Testis (tissue), 3 donors: Measurements from ENCODE around the gene DAAM2. TPM values are rescaled to one million over a fixed set of nuclear protein-coding genes. Genes with fewer than 3 reads are reported as not detected.

ENCODE experiments used
- DNase-seq: peaks from one replicate; pipeline ENCODE4 v3.0.0-alpha.2; 2019
- H3K27ac ChIP-seq, 2 donors: fragments of 200-600 bp; sonication (generic); one replicate each; pipeline ENCODE4 v1.5.1; 2019
- H3K27me3 ChIP-seq: fragments of 200-600 bp; sonication (generic); one replicate; pipeline ENCODE4 v1.5.1; 2019
- H3K36me3 ChIP-seq: fragments of 200-600 bp; sonication (generic); one replicate; pipeline ENCODE4 v1.5.1; 2017; ENCODE audit warnings: low read depth; ENCODE audit errors: missing control alignments
- H3K4me1 ChIP-seq: fragments of 200-600 bp; sonication (generic); one replicate; pipeline ENCODE4 v1.5.1; 2019
- H3K4me3 ChIP-seq, 2 donors: fragments of 200-600 bp; sonication (generic); one replicate each; pipeline ENCODE4 v1.5.1; 2017 to 2019
- H3K9me3 ChIP-seq: fragments of 200-600 bp; sonication (generic); one replicate; pipeline ENCODE4 v1.5.1; 2017
- CTCF ChIP-seq, 3 experiments: fragments of 450-650 bp in 2 of 3; fragments of 200-600 bp in 1 of 3; sonication (generic) in 1 of 3; IDR thresholded peaks; one replicate each; pipeline ENCODE4 v1.5.1; 2016 to 2019; ENCODE audit warnings: antibody characterized with exemption in 3 of 3, mild to moderate bottlenecking in 2 of 3, moderate library complexity in 1 of 3
- POLR2A ChIP-seq: fragments of 450-650 bp; IDR thresholded peaks from one replicate; pipeline ENCODE4 v1.6.1; 2017; ENCODE audit warnings: antibody characterized with exemption, mild to moderate bottlenecking, moderate library complexity
- whole genome bisulfite sequencing, 2 donors: methylation state at CpG; one replicate each; pipeline ENCODE4 v1.1.5; 2018; 5-methylcytosine and 5-hydroxymethylcytosine counted together
- intact Hi-C: fragments of 100-400 bp; cut with DNase I; formaldehyde crosslinking; loops from one replicate; pipeline ENCODE4 v1.15.1; 2023; ENCODE audit warnings: low total_unique reads
- polyA plus RNA-seq: library from polyadenylated mRNA; stranded (reverse); fragments of 350-450 nt; fragmentation: Illumina TruSeq; extraction: RNeasy Lipid Tissue Mini Kit (QIAGEN cat#74804); gene quantifications from one replicate; pipeline ENCODE4 v1.2.3, GENCODE V29; 2014; ENCODE audit warnings: low read depth, low replicate concordance; ENCODE audit not compliant: insufficient read depth
- total RNA-seq, 2 donors: library from RNA; depleted of rRNA; stranded (reverse); fragments of >200 nt; gene quantifications; one replicate each; pipeline ENCODE4 v1.2.3, GENCODE V29; 2016

DAAM2 gene
- total and polyA plus RNA-seq, 3 donors from 2014 or later, result 37.4 to 66.1 (median 64.5) TPM

- 49 to 53% methylated on average over 2 to 3 of the region's 3 CpGs for WGBS, 2 donors
- no peak overlapping the region for H3K4me3 ChIP-seq
- TF ChIP-seq POLR2A (no peak), CTCF (IDR thresholded peaks at IDR 0.05) (no peak)
- H3K4me1 ChIP-seq, result peaks cover 5% of the 10 kb centered on the region
- no peak overlapping the region for H3K27ac ChIP-seq
- H3K36me3 ChIP-seq, result no peaks in the 10 kb centered on the region
- H3K27me3 ChIP-seq, result no peaks in the 10 kb centered on the region
- no peaks in the 10 kb centered on the region for H3K9me3 ChIP-seq
- intact Hi-C loops, result no loop called here
- DNase-seq, result no peak
Measured at GRCh38 chr6:39841291-39841690, 49.1 kb downstream of the DAAM2 start.

DNA sequence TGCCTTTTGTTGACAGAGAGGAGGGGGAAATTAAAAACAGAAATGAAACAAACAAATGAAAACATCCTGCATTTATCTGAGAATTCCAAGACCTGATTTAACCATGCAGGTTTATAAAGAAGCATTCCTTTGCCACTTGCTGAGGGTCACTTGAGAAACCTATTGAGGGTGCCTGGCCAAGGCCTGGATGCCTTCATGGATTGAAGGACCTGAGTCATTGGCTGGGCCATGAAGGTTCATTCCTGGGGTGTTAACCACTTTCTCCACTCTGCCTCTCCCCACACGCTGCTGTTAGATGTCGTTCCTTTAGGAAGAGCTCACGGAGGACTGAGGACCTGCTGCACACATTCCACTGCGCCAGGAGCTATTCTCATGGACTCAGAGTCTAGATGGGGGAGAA is 49.7 kb downstream of the DAAM2 start:
- H3K27me3 ChIP-seq, result no peaks in the 10 kb centered on the region
- WGBS, 2 donors, result 98% methylated on average over 4 of the region's 4 CpGs
- H3K27ac ChIP-seq, result no peak overlapping the region
- H3K4me3 ChIP-seq, result no peak overlapping the region
- TF ChIP-seq POLR2A (no peak), CTCF (IDR thresholded peaks at IDR 0.05) (no peak)
- intact Hi-C loops, result no loop called here
- DNase-seq, result no peak
- peaks cover 8% of the 10 kb centered on the region for H3K4me1 ChIP-seq
- no peaks in the 10 kb centered on the region for H3K9me3 ChIP-seq
- H3K36me3 ChIP-seq, result no peaks in the 10 kb centered on the region

DNA sequence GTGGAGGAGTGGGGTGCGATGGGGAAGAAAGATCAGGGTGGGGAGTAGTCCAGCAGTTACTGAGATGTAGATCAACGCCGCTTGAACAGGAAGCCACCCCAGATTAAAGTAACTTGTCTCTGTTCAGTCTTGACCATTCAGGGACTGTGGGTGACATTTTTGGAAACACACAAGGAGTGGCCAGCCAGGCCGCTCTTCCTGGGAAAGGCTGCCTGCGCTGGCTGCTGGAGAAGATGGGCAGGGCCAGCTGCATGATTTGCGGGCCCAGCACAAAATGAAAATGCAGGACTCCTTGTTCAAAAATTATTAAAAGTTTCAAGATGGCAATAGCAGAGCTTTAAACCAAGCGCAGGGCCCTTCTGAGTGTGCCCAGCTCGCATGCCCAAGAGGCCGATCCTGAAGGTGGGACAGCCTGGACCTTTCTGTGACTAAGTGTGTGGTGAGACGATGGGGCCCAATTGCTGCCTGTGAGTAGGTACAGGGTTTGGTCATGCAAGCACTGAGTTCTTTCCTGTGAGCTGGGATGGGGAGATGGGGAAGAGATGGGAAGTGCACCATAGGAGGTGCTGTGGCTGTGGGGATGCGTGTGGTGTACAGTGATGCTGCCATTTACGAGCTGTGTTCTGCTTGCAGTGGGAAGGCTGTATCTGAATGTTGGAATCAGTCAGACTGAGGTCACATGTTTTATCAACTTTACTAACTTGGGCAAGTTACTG is 51.3 kb downstream of the DAAM2 start:
- no peak for TF ChIP-seq POLR2A
- intact Hi-C loops, result no loop called here
- Histone ChIP-seq H3K4me1 (peaks cover 20% of the 10 kb centered on the region), H3K36me3 (no peaks in the 10 kb centered on the region), H3K4me3 (no peak overlapping the region), H3K27ac (no peak overlapping the region), H3K27me3 (no peaks in the 10 kb centered on the region), H3K9me3 (no peaks in the 10 kb centered on the region)
- 76 to 77% methylated on average over 12 of the region's 12 CpGs for WGBS, 2 donors
- DNase-seq, result no peak

DNA sequence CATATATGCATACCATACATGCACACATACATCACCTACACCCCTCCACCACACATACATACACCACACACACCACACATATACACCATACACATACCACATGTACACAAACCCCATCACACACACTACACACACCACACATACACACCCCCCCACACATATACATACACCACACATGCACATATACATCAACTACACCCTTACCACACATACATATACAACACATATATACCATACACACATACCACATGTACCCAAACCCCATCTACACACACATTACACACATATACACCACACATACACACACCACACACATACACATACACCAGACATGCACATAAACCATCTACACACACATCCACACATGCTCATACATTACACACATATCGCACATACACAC is 52.7 kb downstream of the DAAM2 start:
- Histone ChIP-seq H3K27me3 (no peaks in the 10 kb centered on the region), H3K27ac (no peak overlapping the region), H3K36me3 (no peaks in the 10 kb centered on the region), H3K4me1 (peaks cover 15% of the 10 kb centered on the region), H3K9me3 (no peaks in the 10 kb centered on the region), H3K4me3 (no peak overlapping the region)
- TF ChIP-seq CTCF (IDR thresholded peaks at IDR 0.05), result no peak
- TF ChIP-seq POLR2A, result no peak
- DNase-seq, result no peak
- intact Hi-C loops, result no loop called here
- WGBS, 2 donors, result 93 to 100% methylated on average over 1 of the region's 1 CpG

DNA sequence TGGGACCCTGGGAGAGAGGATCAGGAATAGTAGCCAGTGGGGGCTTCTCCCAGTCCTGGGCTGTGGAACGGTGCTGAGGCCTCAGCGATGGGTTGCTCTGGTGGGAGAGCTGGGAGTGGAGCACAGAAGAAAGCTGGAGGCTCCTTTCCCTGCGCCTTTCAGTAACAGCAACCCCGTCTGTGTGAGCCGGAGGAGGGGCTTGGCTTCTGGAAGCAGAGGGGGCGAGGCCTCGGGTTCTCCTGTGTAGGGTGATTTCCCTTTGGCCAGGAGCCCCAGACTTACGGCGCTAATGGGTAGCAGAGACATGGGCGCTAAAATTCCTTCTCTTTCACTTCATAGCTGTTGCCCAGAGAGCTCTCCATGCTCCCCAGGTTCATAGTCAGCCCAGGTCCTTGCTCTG is 55.0 kb downstream of the DAAM2 start:
- TF ChIP-seq CTCF (IDR thresholded peaks at IDR 0.05), result no peak
- TF ChIP-seq POLR2A, result no peak
- no peak overlapping the region for H3K4me3 ChIP-seq
- H3K36me3 ChIP-seq, result no peaks in the 10 kb centered on the region
- no peaks in the 10 kb centered on the region for H3K9me3 ChIP-seq
- H3K27ac ChIP-seq, result no peak overlapping the region
- peak; percentile 65 for DNase-seq
- H3K4me1 ChIP-seq, result peaks cover 15% of the 10 kb centered on the region
- no peaks in the 10 kb centered on the region for H3K27me3 ChIP-seq
- WGBS, 2 donors, result 40 to 46% methylated on average over 9 to 10 of the region's 10 CpGs
- intact Hi-C loops, result no loop called here
